Lower leg skin (tissue), 3 donors: ENCODE data around the gene ADCK1.

Experiments used
- POLR2A ChIP-seq, 2 donors: fragments of 450-650 bp; IDR thresholded peaks; one replicate each; pipeline ENCODE4 v1.6.1; 2016 to 2017; ENCODE audit warnings: antibody characterized with exemption in 2 of 2, mild to moderate bottlenecking in 1 of 2, moderate library complexity in 1 of 2
- TF ChIP-seq, protein P1 (sequence below), 3 donors: fragments of 450-650 bp; IDR thresholded peaks; one replicate each; pipeline ENCODE4 v1.5.1; 2016; ENCODE audit warnings: antibody characterized with exemption in 3 of 3, mild to moderate bottlenecking in 3 of 3, moderate library complexity in 2 of 3

DNA sequence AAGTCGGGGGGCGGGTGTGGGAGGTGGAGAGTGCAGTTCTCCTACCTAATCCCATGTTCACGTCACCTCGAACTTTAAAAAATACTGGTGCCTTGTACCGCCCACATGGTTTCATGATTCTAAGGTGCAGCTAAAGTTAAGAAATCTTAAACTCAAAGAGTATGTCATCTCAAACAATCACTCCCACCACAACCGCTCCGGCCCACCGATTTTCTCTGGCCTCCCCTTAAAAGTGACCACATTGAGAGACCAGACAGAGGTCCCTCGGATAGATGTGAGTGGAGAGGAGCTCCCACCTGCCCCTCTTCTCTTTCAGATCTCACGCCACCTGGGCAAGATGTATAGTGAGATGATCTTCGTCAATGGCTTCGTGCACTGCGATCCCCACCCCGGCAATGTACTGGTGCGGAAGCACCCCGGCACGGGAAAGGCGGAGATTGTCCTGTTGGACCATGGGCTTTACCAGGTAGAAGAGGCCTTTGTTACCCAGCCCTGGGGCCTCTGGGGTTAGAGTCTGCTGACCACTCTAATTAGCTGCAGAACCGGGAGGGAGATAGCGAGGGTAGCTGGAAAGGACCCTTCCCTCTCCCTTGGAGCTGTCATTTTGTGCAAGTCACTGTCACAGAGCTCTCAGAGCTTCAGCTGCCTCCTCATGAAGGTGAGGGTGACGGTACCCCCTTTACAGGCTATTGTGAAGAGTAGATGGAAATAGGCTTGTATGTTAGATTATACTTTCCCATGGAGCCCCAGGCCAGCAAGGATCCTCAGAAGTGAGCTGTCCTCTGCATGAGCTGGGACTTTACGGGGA is 124.4 kb downstream of the ADCK1 start:
- no peak for TF ChIP-seq POLR2A (IDR thresholded peaks at IDR 0.05)
- TF ChIP-seq, protein P1, sequence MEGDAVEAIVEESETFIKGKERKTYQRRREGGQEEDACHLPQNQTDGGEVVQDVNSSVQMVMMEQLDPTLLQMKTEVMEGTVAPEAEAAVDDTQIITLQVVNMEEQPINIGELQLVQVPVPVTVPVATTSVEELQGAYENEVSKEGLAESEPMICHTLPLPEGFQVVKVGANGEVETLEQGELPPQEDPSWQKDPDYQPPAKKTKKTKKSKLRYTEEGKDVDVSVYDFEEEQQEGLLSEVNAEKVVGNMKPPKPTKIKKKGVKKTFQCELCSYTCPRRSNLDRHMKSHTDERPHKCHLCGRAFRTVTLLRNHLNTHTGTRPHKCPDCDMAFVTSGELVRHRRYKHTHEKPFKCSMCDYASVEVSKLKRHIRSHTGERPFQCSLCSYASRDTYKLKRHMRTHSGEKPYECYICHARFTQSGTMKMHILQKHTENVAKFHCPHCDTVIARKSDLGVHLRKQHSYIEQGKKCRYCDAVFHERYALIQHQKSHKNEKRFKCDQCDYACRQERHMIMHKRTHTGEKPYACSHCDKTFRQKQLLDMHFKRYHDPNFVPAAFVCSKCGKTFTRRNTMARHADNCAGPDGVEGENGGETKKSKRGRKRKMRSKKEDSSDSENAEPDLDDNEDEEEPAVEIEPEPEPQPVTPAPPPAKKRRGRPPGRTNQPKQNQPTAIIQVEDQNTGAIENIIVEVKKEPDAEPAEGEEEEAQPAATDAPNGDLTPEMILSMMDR (IDR thresholded peaks at IDR 0.05) = no peak
